Fibroblast of lung (primary cell): Measurements from ENCODE around the gene HEG1. TPM values are rescaled to one million over a fixed set of nuclear protein-coding genes. Genes with fewer than 3 reads are reported as not detected.

Source experiments
- DNase-seq, 2 donors: peaks; one replicate each; pipeline versions ENCODE4 v3.0.0 to v3.0.0-alpha.2; 2010; ENCODE audit warnings: low read depth in 2 of 2
- H2AFZ ChIP-seq: 2 replicates; pipeline ENCODE4 v1.5.1; 2012; ENCODE audit warnings: low read length, control low read depth, inconsistent platforms
- H3K27ac ChIP-seq: 2 replicates; pipeline ENCODE4 v1.5.1; 2011; ENCODE audit warnings: low read length, control low read depth; ENCODE audit not compliant: insufficient read depth
- H3K27me3 ChIP-seq: 2 replicates; pipeline ENCODE4 v1.5.1; 2011; ENCODE audit warnings: mild to moderate bottlenecking, low read length; ENCODE audit not compliant: control insufficient read depth, insufficient read depth
- H3K36me3 ChIP-seq: 2 replicates; pipeline ENCODE4 v1.5.1; 2011; ENCODE audit warnings: low read length; ENCODE audit not compliant: control insufficient read depth, insufficient read depth
- H3K4me1 ChIP-seq: 2 replicates; pipeline ENCODE4 v1.5.1; 2011; ENCODE audit warnings: low read length; ENCODE audit not compliant: control insufficient read depth, insufficient read depth; ENCODE audit errors: extremely low read depth
- H3K4me2 ChIP-seq: 2 replicates; pipeline ENCODE4 v1.5.1; 2011; ENCODE audit warnings: low read length, control low read depth; ENCODE audit not compliant: insufficient read depth; ENCODE audit errors: extremely low read depth
- H3K4me3 ChIP-seq, 4 experiments: fragments of 200-600 bp in 1 of 4; sonication (generic) in 1 of 4; replicated peaks in 1 of 4; 2 replicates each; pipeline ENCODE4 v1.5.1; 2011 to 2016; ENCODE audit warnings: low read length in 4 of 4, low read depth in 3 of 4, mild to moderate bottlenecking in 3 of 4, control low read depth in 2 of 4, inconsistent platforms in 1 of 4, mixed read lengths in 1 of 4; ENCODE audit not compliant: insufficient read depth in 1 of 4; ENCODE audit errors: control extremely low read depth in 1 of 4
- H3K79me2 ChIP-seq: 2 replicates; pipeline ENCODE4 v1.5.1; 2012; ENCODE audit warnings: mild to moderate bottlenecking, low read length, inconsistent platforms; ENCODE audit not compliant: control insufficient read depth, insufficient read depth
- H3K9ac ChIP-seq: 2 replicates; pipeline ENCODE4 v1.5.1; 2011; ENCODE audit warnings: mild to moderate bottlenecking, low read length, control low read depth; ENCODE audit not compliant: insufficient read depth
- H3K9me3 ChIP-seq: 2 replicates; pipeline ENCODE4 v1.5.1; 2012; ENCODE audit warnings: low read depth, low read length; ENCODE audit not compliant: control insufficient read depth, insufficient read depth
- H4K20me1 ChIP-seq: 2 replicates; pipeline ENCODE4 v1.5.1; 2011; ENCODE audit warnings: low read length; ENCODE audit not compliant: control insufficient read depth, insufficient read depth; ENCODE audit errors: extremely low read depth
- CTCF ChIP-seq, 2 donors: IDR thresholded peaks in 1 of 2; conservative IDR thresholded peaks in 1 of 2; 1 replicate in 1 of 2; 2 replicates in 1 of 2; pipeline ENCODE4 v1.5.1; 2011 to 2012; ENCODE audit warnings: low read length in 2 of 2, control low read depth in 1 of 2, inconsistent platforms in 1 of 2, low read depth in 1 of 2, mild to moderate bottlenecking in 1 of 2
- EZH2 ChIP-seq: IDR thresholded peaks from 2 replicates; pipeline ENCODE4 v1.5.1; 2012; ENCODE audit warnings: low read length, control low read depth, mild to moderate bottlenecking; ENCODE audit errors: missing control alignments
- polyA plus RNA-seq, 2 donors: library from polyadenylated mRNA; depleted of rRNA in 1 of 2; stranded (reverse) in 1 of 2; unstranded in 1 of 2; fragments of >200 nt; gene quantifications; 2 replicates each; pipeline ENCODE4 v1.2.1, GENCODE V29; 2011 to 2012; ENCODE audit warnings: missing spikeins in 1 of 2
- total RNA-seq: library from RNA; depleted of rRNA; stranded (reverse); fragments of >200 nt; gene quantifications from 2 replicates; pipeline ENCODE4 v1.2.1, GENCODE V29; 2014

The HEG1 gene
- total and polyA plus RNA-seq, 2 donors (not counting 1 experiment from before 2014, with no cell fraction given) = 137 to 305 TPM

GRCh38 chr3:125031544-125031943 lies 24.3 kb downstream of the HEG1 start:
- Histone ChIP-seq H3K4me2 (no peak overlapping the region), H3K4me3 (no peak overlapping the region), H4K20me1 (peaks cover 2% of the 10 kb centered on the region), H3K9me3 (no peaks in the 10 kb centered on the region), H3K36me3 (peaks cover 16% of the 10 kb centered on the region), H3K4me1 (no peaks in the 10 kb centered on the region), H3K27ac (no peak overlapping the region), H3K9ac (no peak overlapping the region), H3K79me2 (peaks cover 80% of the 10 kb centered on the region), H3K27me3 (no peaks in the 10 kb centered on the region), H2AFZ (no peak overlapping the region)
- no peak for TF ChIP-seq CTCF (conservative IDR thresholded peaks at IDR 0.05 in 1 of 2, IDR thresholded peaks at IDR 0.05 in 1 of 2; ENCODE audit: low read depth in 1 of 2, low read length in 2 of 2)
- TF ChIP-seq EZH2 = no peak
- DNase-seq = no peak

- H3K27ac ChIP-seq = no peak overlapping the region
- peaks cover 29% of the 10 kb centered on the region for H3K36me3 ChIP-seq
- H3K4me1 ChIP-seq = peaks cover 4% of the 10 kb centered on the region
- H3K4me3 ChIP-seq = no peak overlapping the region
- H3K9ac ChIP-seq = no peak overlapping the region
- peaks cover 76% of the 10 kb centered on the region for H3K79me2 ChIP-seq
- no peak for TF ChIP-seq CTCF (conservative IDR thresholded peaks at IDR 0.05 in 1 of 2, IDR thresholded peaks at IDR 0.05 in 1 of 2; ENCODE audit: low read depth in 1 of 2, low read length in 2 of 2)
- no peak for TF ChIP-seq EZH2
- no peak overlapping the region for H2AFZ ChIP-seq
- H3K27me3 ChIP-seq = no peaks in the 10 kb centered on the region
- no peak overlapping the region for H3K4me2 ChIP-seq
- peaks cover 2% of the 10 kb centered on the region for H4K20me1 ChIP-seq
- DNase-seq = peak in 1 of 2 donors; percentile 42
- H3K9me3 ChIP-seq = no peaks in the 10 kb centered on the region
Measured at GRCh38 chr3:125028657-125029056, 27.1 kb downstream of the HEG1 start.

- peaks cover 4% of the 10 kb centered on the region for H4K20me1 ChIP-seq
- no peak overlapping the region for H3K4me3 ChIP-seq
- H3K27me3 ChIP-seq = no peaks in the 10 kb centered on the region
- peak in 1 of 2 donors; percentile 45 for DNase-seq
- no peak overlapping the region for H3K27ac ChIP-seq
- H3K4me2 ChIP-seq = peak overlapping the region; percentile 33
- H3K36me3 ChIP-seq = peaks cover 32% of the 10 kb centered on the region
- peaks cover 4% of the 10 kb centered on the region for H3K4me1 ChIP-seq
- TF ChIP-seq CTCF (conservative IDR thresholded peaks at IDR 0.05 in 1 of 2, IDR thresholded peaks at IDR 0.05 in 1 of 2; ENCODE audit: low read depth in 1 of 2, low read length in 2 of 2) (no peak), EZH2 (no peak)
- H3K9me3 ChIP-seq = no peaks in the 10 kb centered on the region
- H3K9ac ChIP-seq = peak overlapping the region; percentile 3
- H3K79me2 ChIP-seq = peaks cover 70% of the 10 kb centered on the region
- no peak overlapping the region for H2AFZ ChIP-seq
Measured at GRCh38 chr3:125025642-125026041, 30.2 kb downstream of the HEG1 start.
